GM21360 (cell line): ENCODE results near the gene LYRM4.

ENCODE experiments used
- ATAC-seq: cut with Tn5 transposase; IDR thresholded peaks from one replicate; pipeline ENCODE4 v1.9.1; 2021; ENCODE audit warnings: mild to moderate bottlenecking, moderate library complexity; ENCODE audit not compliant: unreplicated experiment

The LYRM4 gene

GRCh38 chr6:5149891-5150290, 110.9 kb downstream of the LYRM4 start:
- no peak for ATAC-seq

- ATAC-seq: no peak
These were observed 111.5 kb downstream of the LYRM4 start for GRCh38 chr6:5149159-5149704.

- ATAC-seq: no peak
These were observed 114.4 kb downstream of the LYRM4 start for GRCh38 chr6:5146398-5146797.

- no peak for ATAC-seq
These were observed 117.0 kb downstream of the LYRM4 start for GRCh38 chr6:5143634-5144311.

GRCh38 chr6:5142915-5143314, 117.8 kb downstream of the LYRM4 start:
- ATAC-seq: no peak

GRCh38 chr6:5142131-5142530, 118.6 kb downstream of the LYRM4 start:
- ATAC-seq: no peak

GRCh38 chr6:5141046-5141445, 119.7 kb downstream of the LYRM4 start:
- ATAC-seq: no peak

- ATAC-seq: no peak
These were observed 120.7 kb downstream of the LYRM4 start for GRCh38 chr6:5139828-5140771.

GRCh38 chr6:5138995-5139827, 121.5 kb downstream of the LYRM4 start:
- no peak for ATAC-seq

- no peak for ATAC-seq
These were observed 123.9 kb downstream of the LYRM4 start for GRCh38 chr6:5136851-5137250.

GRCh38 chr6:5135788-5136376, 124.9 kb downstream of the LYRM4 start:
- ATAC-seq: peak; percentile 38

- ATAC-seq: no peak
These were observed 126.8 kb downstream of the LYRM4 start for GRCh38 chr6:5133943-5134342.

- ATAC-seq: peak; percentile 87
These were observed 128.0 kb downstream of the LYRM4 start for GRCh38 chr6:5132731-5133130.

GRCh38 chr6:5130135-5130866, 130.4 kb downstream of the LYRM4 start:
- ATAC-seq: no peak

- no peak for ATAC-seq
These were observed 132.4 kb downstream of the LYRM4 start for GRCh38 chr6:5128351-5128750.

GRCh38 chr6:5127106-5127687, 133.6 kb downstream of the LYRM4 start:
- ATAC-seq: no peak

- no peak for ATAC-seq
These were observed 134.5 kb downstream of the LYRM4 start for GRCh38 chr6:5126214-5126613.

GRCh38 chr6:5125152-5126006, 135.4 kb downstream of the LYRM4 start:
- no peak for ATAC-seq

GRCh38 chr6:5124526-5124925, 136.2 kb downstream of the LYRM4 start:
- ATAC-seq: no peak
